ENCODE data around the gene ASB5. TPM values are rescaled to one million over a fixed set of nuclear protein-coding genes. Genes with fewer than 3 reads are reported as not detected.
"Not testable (repeated sequence)": the region's sequence is repeated elsewhere in the genome, so short reads cannot be mapped to it uniquely, and the experiment has no call there.

ASB5 gene
- total RNA-seq, 2 experiments from 2014 or later = not detected

DNA sequence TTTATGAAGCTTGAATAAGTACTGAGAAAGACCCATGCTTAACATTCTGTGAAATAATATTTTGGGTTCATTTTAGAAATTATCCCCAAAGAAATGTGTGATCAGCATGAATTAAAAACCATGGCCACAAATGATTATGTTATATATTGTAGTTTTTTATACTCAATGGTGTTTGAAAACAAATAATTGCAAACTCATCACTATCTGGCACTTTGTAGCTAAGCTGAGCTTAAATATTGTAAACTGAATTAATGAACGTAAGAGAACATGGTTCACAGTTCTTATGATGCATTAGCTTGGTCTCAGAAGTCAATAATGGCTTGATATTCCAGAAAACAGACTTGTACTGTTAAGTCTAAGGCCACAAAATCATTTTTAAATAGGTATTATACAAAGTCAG lies 24.6 kb upstream of the ASB5 start:
- Mint-ChIP-seq H3K27ac (no peak overlapping the region), H3K27me3 (no peaks in the 10 kb centered on the region), H3K4me1 (no peaks in the 10 kb centered on the region), H3K9me3 (no peaks in the 10 kb centered on the region), H3K4me3 (no peak overlapping the region), H3K36me3 (ENCODE audit: low read depth) (no peaks in the 10 kb centered on the region)
- ChIA-PET CTCF (no interaction called here), POLR2A (no interaction called here)
- DNase-seq = no peak

DNA sequence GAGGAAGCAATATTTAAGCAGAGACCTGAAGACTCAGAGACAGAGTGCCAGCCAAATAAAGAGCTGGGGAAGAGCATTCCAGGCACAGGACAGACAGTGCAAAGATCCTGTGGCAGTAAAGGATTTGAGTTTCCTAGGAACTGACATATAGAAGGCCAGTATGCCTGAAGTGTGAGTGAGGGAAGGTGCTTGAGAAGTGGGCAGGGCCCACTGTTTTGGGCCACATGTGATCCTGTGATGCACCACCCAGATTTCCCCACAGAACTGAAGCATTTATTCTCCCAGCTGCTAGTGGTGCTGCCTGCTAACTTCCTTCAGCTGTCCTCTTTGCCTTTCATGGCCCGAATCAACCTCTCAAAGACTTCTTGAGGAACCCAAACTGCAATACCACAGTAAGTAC lies 23.9 kb upstream of the ASB5 start:
- no peaks in the 10 kb centered on the region for H3K4me1 Mint-ChIP-seq
- DNase-seq = no peak
- no peaks in the 10 kb centered on the region for H3K36me3 Mint-ChIP-seq (ENCODE audit: low read depth)
- H3K27me3 Mint-ChIP-seq = no peaks in the 10 kb centered on the region
- H3K9me3 Mint-ChIP-seq = no peaks in the 10 kb centered on the region
- no peak overlapping the region for H3K4me3 Mint-ChIP-seq
- no peak overlapping the region for H3K27ac Mint-ChIP-seq
- ChIA-PET POLR2A (no interaction called here), CTCF (no interaction called here)

DNA sequence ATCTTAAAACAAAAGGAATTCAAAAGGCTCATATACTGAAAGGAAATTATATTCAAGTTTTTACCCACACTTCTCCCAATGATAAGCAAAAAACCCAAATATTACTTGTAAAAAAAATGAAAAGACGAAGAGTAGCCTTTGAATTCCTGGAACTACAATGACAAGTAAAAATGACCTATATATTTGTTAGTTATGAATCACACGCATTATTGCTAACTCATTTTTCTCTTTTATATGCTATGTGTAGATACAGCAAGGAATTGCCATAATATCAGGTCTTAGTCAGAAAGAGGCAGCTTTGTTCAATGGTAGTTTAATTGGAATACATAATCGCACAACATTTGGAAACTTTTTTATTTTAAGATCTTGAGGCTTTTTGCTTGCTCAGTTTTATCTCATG lies 22.7 kb upstream of the ASB5 start:
- H3K27me3 Mint-ChIP-seq = no peaks in the 10 kb centered on the region
- no peak overlapping the region for H3K27ac Mint-ChIP-seq
- H3K4me3 Mint-ChIP-seq = no peak overlapping the region
- no peaks in the 10 kb centered on the region for H3K4me1 Mint-ChIP-seq
- H3K36me3 Mint-ChIP-seq (ENCODE audit: low read depth) = no peaks in the 10 kb centered on the region
- DNase-seq = no peak
- ChIA-PET CTCF (no interaction called here), POLR2A (no interaction called here)
- H3K9me3 Mint-ChIP-seq = no peaks in the 10 kb centered on the region

DNA sequence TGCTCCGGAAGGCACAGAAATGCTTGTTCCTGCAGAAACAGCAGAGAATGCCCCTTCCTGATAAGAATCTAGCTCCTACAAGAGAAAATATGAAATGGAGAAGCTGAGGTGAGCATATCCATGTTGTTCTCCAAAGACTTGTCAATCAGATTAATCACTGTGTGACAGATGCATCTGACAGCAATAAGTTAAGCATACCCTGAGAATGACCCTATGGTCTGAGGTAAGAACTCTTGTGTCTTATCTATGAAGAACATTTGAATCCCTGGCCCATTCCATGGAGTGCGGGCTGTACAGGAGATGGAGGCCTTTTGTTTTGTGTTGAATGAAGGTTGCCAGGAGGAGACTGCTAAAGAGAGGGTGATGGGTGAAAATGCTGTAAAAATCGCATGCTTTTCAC lies 21.5 kb upstream of the ASB5 start:
- no peaks in the 10 kb centered on the region for H3K27me3 Mint-ChIP-seq
- ChIA-PET POLR2A (no interaction called here), CTCF (no interaction called here)
- no peaks in the 10 kb centered on the region for H3K4me1 Mint-ChIP-seq
- no peaks in the 10 kb centered on the region for H3K36me3 Mint-ChIP-seq (ENCODE audit: low read depth)
- no peak for DNase-seq
- H3K27ac Mint-ChIP-seq = no peak overlapping the region
- H3K9me3 Mint-ChIP-seq = no peaks in the 10 kb centered on the region
- H3K4me3 Mint-ChIP-seq = no peak overlapping the region

DNA sequence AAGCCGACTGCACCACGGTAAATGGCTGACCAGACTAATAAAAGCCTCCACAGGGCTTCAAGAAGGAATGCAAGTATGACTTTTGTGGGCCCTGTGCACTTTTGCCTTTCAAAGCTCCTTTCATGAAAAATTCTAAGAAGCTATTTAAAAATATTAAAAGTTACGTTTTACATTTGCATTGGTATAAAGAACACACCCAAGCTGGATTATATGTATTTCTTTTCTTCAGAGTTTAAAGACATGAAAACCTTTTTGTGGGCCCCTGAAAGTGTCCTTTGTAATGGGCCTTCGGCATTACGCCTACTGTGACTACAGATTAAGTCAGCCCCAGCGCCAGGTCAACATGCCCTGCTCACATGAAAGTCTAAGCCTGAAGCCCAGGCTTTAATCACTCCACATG lies 20.5 kb upstream of the ASB5 start:
- no peaks in the 10 kb centered on the region for H3K4me1 Mint-ChIP-seq
- CTCF ChIA-PET = no interaction called here
- H3K4me3 Mint-ChIP-seq = no peak overlapping the region
- H3K27ac Mint-ChIP-seq = no peak overlapping the region
- no peaks in the 10 kb centered on the region for H3K9me3 Mint-ChIP-seq
- POLR2A ChIA-PET = no interaction called here
- no peaks in the 10 kb centered on the region for H3K36me3 Mint-ChIP-seq (ENCODE audit: low read depth)
- no peaks in the 10 kb centered on the region for H3K27me3 Mint-ChIP-seq
- no peak for DNase-seq

DNA sequence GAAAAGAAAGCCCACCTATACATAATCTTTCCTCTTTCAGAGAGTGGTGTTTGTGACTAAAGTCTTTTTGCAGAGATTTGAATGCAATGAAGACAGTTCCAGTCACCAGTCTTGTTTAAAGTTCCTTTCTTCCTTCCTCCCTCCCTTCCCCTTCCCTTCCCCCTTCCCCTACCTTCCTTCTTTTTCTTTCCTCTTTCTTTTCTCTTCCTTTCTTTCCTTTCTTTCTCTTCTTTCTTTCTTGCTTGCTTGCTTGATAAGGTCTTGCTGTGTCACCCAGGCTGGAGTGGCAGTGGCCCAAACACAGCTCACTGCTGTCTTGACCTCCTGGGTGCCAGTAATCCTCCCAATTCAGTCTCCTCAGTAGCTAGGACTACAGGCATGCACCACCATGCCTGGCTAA lies 19.0 kb upstream of the ASB5 start:
- CTCF ChIA-PET = interaction anchor here (1.3 kb wide), 1 partner anchor 11 kb away, joined by 3 read pairs; no protein-coding TSS in a partner anchor

DNA sequence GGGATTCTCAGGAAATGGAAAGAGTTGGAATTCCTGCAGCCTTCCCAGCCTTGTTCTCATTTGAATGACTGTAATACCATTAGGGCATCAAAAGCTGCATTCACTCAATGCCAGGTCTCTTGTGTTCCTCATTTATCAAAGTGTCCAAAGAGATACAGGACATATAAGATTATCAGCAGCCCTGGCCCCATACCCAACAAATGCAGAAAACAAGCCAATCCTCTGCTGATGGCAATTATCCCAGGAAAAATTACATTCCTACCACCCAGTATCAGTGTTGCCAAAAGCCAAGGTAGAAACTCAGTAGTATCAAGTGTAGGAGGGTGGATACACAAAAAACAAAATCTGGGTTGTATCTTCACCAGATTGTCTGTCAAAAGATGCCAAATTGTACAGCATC lies 18.5 kb upstream of the ASB5 start:
- Mint-ChIP-seq H3K4me1 (no peaks in the 10 kb centered on the region), H3K36me3 (ENCODE audit: low read depth) (no peaks in the 10 kb centered on the region), H3K4me3 (no peak overlapping the region), H3K9me3 (no peaks in the 10 kb centered on the region), H3K27me3 (no peaks in the 10 kb centered on the region), H3K27ac (no peak overlapping the region)
- POLR2A ChIA-PET = no interaction called here
- CTCF ChIA-PET = interaction anchor here (1.3 kb wide), 1 partner anchor 10 kb away, joined by 3 read pairs; no protein-coding TSS in a partner anchor
- no peak for DNase-seq

More for the DNA sequence above, 19.0 kb upstream of the ASB5 start:
- Mint-ChIP-seq H3K36me3 (ENCODE audit: low read depth) (no peaks in the 10 kb centered on the region), H3K27ac (no peak overlapping the region), H3K27me3 (no peaks in the 10 kb centered on the region), H3K4me3 (no peak overlapping the region), H3K4me1 (no peaks in the 10 kb centered on the region), H3K9me3 (no peaks in the 10 kb centered on the region)
- POLR2A ChIA-PET = no interaction called here
- no peak for DNase-seq

DNA sequence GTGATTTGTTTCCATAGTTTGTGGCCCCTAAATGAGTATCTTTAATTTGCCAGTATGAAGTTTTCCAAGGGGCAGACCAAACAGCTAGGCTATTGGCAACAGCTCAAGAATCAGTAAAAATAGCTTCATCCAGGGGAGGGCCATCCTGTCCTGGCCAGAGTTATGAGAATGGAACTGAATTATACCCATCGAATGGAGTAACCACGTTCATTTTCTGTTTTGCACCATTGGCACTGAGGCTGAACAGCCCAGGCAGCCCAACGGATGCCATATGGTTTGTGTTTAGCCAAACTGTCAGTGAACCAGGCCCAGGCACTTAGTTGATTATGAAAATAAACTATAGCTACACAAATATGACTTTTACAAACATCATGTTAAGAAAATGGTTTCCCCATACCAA lies 17.7 kb upstream of the ASB5 start:
- no peak for DNase-seq
- CTCF ChIA-PET = interaction anchor here (0.8 kb wide), 1 partner anchor 76 kb away, joined by 3 read pairs; no protein-coding TSS in a partner anchor
- H3K27ac Mint-ChIP-seq = no peak overlapping the region

DNA sequence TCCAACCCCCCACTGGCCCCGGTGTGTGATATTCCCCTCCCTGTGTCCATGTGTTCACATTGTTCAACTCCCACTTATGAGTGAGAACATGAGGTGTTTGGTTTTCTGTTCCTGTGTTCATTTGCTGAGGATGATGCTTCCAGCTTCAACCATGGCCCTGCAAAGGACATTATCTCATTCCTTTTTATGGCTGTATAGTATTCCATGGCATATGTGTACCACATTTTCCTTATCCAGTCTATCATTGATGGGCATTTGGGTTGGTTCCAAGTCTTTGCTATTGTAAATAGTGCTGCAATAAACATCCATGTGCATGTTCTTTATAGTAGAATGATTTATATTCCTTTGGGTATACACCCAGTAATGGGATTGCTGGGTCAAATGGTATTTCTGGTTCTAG lies 10.5 kb upstream of the ASB5 start:
- POLR2A ChIA-PET = not testable (repeated sequence)

More for the DNA sequence above, 17.7 kb upstream of the ASB5 start:
- POLR2A ChIA-PET = no interaction called here
- Mint-ChIP-seq H3K9me3 (no peaks in the 10 kb centered on the region), H3K4me1 (no peaks in the 10 kb centered on the region), H3K36me3 (ENCODE audit: low read depth) (no peaks in the 10 kb centered on the region), H3K27me3 (no peaks in the 10 kb centered on the region), H3K4me3 (no peak overlapping the region)

DNA sequence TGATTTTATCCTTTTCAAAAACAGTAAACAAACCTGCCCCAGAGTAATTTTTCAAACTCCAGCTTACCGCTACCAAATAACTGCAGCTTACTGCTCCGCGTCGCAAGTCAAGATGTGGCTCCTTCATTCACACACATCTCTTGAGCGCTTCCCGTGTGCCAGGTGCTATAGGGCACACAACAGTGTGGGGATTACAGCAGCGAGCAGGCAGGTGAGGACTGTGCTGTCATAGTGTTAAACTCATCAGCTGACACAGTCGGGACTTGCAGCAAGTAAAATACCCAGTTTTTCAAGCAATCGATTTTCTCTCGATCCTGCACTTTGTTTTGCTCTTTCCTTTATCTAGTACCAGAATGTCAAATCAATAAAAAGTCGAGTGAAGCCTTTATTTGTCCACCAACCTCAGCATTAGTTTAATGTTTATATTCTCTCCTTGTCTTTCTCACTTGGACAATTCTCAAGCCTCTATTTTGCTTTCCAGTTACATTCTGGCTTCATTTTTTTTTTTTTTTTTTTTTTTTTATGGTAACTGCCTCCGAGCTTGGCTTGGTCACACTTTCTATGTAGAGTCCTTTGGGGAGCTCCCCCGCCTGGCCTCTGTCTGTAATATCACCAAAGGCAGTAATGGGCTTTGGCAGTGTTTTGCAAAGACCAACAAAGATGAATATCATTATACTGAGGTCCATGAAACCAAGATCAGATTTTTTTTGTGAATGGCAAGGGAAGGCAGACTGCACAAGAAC lies 8.3 kb upstream of the ASB5 start:
- POLR2A ChIA-PET = no interaction called here
- H3K4me3 Mint-ChIP-seq = no peak overlapping the region
- no peak overlapping the region for H3K27ac Mint-ChIP-seq
- CTCF ChIA-PET = interaction anchor here (0.6 to 0.7 kb wide), 3 partner anchors 11 to 222 kb away, joined by 3 to 4 read pairs (median 3); no protein-coding TSS in a partner anchor
- no peaks in the 10 kb centered on the region for H3K36me3 Mint-ChIP-seq (ENCODE audit: low read depth)
- peaks cover 3% of the 10 kb centered on the region for H3K27me3 Mint-ChIP-seq
- no peaks in the 10 kb centered on the region for H3K4me1 Mint-ChIP-seq
- H3K9me3 Mint-ChIP-seq = peaks cover 2% of the 10 kb centered on the region
- DNase-seq = no peak

More for the DNA sequence above, 10.5 kb upstream of the ASB5 start:
- DNase-seq; H3K9me3 Mint-ChIP-seq; H3K4me3 Mint-ChIP-seq; H3K4me1 Mint-ChIP-seq; H3K27me3 Mint-ChIP-seq; H3K36me3 Mint-ChIP-seq (ENCODE audit: low read depth); CTCF ChIA-PET; H3K27ac Mint-ChIP-seq: not testable (repeated sequence)

DNA sequence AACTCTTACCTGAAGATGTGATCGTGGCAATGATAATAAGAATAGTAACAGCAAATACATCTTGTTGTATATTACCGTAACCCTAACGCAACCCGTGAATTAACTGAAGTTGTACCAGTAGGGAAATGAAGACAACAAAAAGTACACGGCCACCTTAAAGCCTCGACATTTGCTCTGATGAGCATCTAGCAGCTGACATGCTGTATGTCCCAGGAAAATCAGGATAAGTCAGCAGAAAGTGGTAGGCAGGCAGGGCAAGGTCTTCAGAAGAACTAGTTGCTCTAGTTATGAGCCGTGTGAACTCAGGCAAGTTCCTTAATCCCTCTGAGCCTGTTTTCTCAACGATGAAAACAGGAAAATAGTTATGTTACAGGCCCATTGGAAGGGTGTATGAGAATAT lies 7.7 kb upstream of the ASB5 start:
- no peaks in the 10 kb centered on the region for H3K36me3 Mint-ChIP-seq (ENCODE audit: low read depth)
- H3K4me3 Mint-ChIP-seq = no peak overlapping the region
- POLR2A ChIA-PET = no interaction called here
- H3K27ac Mint-ChIP-seq = no peak overlapping the region
- no peak for DNase-seq
- no peaks in the 10 kb centered on the region for H3K4me1 Mint-ChIP-seq
- H3K27me3 Mint-ChIP-seq = peaks cover 6% of the 10 kb centered on the region
- H3K9me3 Mint-ChIP-seq = peaks cover 2% of the 10 kb centered on the region
- CTCF ChIA-PET = interaction anchor here (0.7 kb wide), 1 partner anchor 12 kb away, joined by 3 read pairs; no protein-coding TSS in a partner anchor

DNA sequence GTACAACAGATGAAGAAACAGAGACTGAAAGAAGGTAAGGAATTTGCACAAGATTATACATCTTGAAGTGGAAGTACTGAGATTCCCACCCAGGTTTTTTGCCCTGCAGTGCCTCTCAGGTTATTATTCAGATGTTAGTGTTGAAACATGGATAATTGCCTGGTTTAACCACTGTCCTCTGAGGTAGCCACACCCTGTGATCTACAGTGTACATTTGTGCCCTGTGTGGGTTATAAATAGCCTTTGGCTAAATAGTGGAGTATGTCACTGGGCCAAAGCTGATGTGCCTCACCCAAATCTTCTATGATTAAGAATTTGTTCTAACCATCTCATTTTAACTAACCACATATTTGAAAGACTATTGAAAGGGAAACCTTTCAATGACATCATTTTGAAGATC lies 5.4 kb upstream of the ASB5 start:
- H3K27ac Mint-ChIP-seq = no peak overlapping the region
- H3K36me3 Mint-ChIP-seq (ENCODE audit: low read depth) = no peaks in the 10 kb centered on the region
- H3K27me3 Mint-ChIP-seq = peaks cover 4% of the 10 kb centered on the region
- H3K4me1 Mint-ChIP-seq = no peaks in the 10 kb centered on the region
- POLR2A ChIA-PET = no interaction called here
- CTCF ChIA-PET = no interaction called here
- DNase-seq = no peak
- no peaks in the 10 kb centered on the region for H3K9me3 Mint-ChIP-seq
- no peak overlapping the region for H3K4me3 Mint-ChIP-seq

DNA sequence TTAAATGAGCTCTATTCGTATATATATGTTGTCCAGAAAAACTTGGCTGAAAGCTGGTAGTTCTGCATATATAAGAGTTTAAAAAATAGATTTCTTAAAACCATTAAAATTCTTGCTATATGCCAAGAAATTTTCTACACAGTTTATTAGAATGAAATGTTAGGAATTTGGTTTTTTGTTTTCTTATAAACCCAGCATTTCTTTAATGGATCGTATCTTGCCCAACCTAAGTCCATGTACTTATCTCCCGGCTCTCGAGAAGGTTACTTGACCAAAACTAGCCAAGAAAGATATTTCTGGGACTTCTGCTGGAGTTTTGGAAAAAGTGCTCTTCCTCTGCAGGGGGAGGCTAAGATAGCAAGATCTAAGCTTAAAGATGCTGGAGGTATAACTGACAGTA lies 4.7 kb upstream of the ASB5 start:
- Mint-ChIP-seq H3K4me3 (no peak overlapping the region), H3K27me3 (peaks cover 4% of the 10 kb centered on the region), H3K36me3 (ENCODE audit: low read depth) (no peaks in the 10 kb centered on the region), H3K4me1 (no peaks in the 10 kb centered on the region), H3K9me3 (no peaks in the 10 kb centered on the region), H3K27ac (no peak overlapping the region)
- POLR2A ChIA-PET = no interaction called here
- CTCF ChIA-PET = no interaction called here
- DNase-seq = no peak

DNA sequence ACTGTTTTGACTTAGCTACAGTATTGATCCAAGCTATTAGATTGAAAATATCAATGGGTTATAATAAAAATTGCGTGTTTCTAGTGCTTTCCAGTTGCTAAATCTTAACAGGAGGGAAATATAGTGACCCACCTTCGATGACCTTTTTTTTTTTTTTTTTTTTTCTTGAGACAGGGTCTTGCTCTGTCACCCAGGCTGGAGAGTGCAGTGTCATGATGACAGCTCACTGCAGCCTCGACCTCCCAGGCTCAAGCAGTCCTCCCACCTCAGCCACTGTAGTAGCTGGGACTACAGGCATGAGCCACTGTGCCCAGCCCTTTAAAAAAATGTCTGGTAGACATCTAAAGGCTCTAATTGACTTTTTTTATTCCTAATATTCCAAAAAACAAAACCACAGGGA lies 3.8 kb upstream of the ASB5 start:
- Mint-ChIP-seq H3K36me3 (ENCODE audit: low read depth) (no peaks in the 10 kb centered on the region), H3K4me3 (no peak overlapping the region), H3K27me3 (peaks cover 4% of the 10 kb centered on the region), H3K9me3 (no peaks in the 10 kb centered on the region), H3K4me1 (no peaks in the 10 kb centered on the region), H3K27ac (no peak overlapping the region)
- POLR2A ChIA-PET = no interaction called here
- CTCF ChIA-PET = interaction anchor here (0.7 kb wide), 1 partner anchor 178 kb away, joined by 6 read pairs; no protein-coding TSS in a partner anchor
- DNase-seq = no peak

Measured in activated CD4-positive, alpha-beta memory T cell treated with anti-CD3 and anti-CD28 coated beads, Interleukin-2, amount 10 ng/mL, durations not matched to agents 7 days and 5 days (primary cell).